ENCODE measurements around the gene CIT. TPM values are rescaled to one million over a fixed set of nuclear protein-coding genes. Genes with fewer than 3 reads are reported as not detected.

CIT gene
- total RNA-seq, 2 experiments from 2014 or later: 1.3 to 1.9 TPM

DNA sequence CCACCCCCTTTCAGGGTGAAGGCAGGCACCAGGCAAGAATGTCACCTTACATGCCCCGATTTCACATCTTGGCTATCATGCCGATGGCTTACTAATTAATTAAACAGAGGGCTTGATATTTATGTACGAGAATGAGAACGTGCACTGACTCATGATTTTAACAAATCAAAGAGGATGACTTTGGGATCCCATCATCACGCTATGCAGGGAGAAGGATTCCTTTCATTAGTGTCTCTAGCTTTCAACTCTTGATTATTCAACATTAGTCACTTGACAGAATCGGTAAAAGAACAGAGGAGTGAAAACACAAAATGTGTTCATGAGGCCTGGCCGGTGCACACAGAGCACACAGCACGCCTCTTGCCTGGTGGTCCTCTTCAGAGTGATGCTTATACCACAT, 128.6 kb downstream of the CIT start:
- Mint-ChIP-seq H3K4me3 (no peak overlapping the region), H3K27me3 (no peaks in the 10 kb centered on the region), H3K4me1 (ENCODE audit: low read depth) (no peaks in the 10 kb centered on the region), H3K9me3 (peaks cover 12% of the 10 kb centered on the region), H3K36me3 (ENCODE audit: low read depth) (peaks cover 17% of the 10 kb centered on the region), H3K27ac (no peak overlapping the region)
- no peak overlapping the region for H3K27ac ChIP-seq (ENCODE audit: low read depth in 1 of 2, low read length in 2 of 2)
- CTCF ChIA-PET: interaction anchor here (1.4 kb wide), 1 partner anchor 80 kb away, joined by 3 read pairs; the partner anchor contains the start of gene PRKAB1
- H3K4me3 ChIP-seq (ENCODE audit: low read length): no peak overlapping the region
- H3K9me3 ChIP-seq (ENCODE audit: control insufficient read depth in 1 of 2, insufficient read depth in 1 of 2, low read length in 2 of 2): peaks cover 6 to 13% of the 10 kb centered on the region in 2 experiments
- TF ChIP-seq, protein P1, sequence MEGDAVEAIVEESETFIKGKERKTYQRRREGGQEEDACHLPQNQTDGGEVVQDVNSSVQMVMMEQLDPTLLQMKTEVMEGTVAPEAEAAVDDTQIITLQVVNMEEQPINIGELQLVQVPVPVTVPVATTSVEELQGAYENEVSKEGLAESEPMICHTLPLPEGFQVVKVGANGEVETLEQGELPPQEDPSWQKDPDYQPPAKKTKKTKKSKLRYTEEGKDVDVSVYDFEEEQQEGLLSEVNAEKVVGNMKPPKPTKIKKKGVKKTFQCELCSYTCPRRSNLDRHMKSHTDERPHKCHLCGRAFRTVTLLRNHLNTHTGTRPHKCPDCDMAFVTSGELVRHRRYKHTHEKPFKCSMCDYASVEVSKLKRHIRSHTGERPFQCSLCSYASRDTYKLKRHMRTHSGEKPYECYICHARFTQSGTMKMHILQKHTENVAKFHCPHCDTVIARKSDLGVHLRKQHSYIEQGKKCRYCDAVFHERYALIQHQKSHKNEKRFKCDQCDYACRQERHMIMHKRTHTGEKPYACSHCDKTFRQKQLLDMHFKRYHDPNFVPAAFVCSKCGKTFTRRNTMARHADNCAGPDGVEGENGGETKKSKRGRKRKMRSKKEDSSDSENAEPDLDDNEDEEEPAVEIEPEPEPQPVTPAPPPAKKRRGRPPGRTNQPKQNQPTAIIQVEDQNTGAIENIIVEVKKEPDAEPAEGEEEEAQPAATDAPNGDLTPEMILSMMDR (IDR thresholded peaks at IDR 0.05): no peak
- POLR2A ChIA-PET: no interaction called here
- ATAC-seq (ENCODE audit: poor library complexity) (no peak), DNase-seq (no peak)
- H3K36me3 ChIP-seq (ENCODE audit: insufficient read depth, low read length): no peaks in the 10 kb centered on the region
- intact Hi-C loops (cut with DNase I, micrococcal nuclease): no loop called here
- H3K4me1 ChIP-seq (ENCODE audit: insufficient read depth, low read length): no peaks in the 10 kb centered on the region
- H3K27me3 ChIP-seq (ENCODE audit: control insufficient read depth in 1 of 2, insufficient read depth in 2 of 2, low read length in 2 of 2): no peaks in the 10 kb centered on the region

DNA sequence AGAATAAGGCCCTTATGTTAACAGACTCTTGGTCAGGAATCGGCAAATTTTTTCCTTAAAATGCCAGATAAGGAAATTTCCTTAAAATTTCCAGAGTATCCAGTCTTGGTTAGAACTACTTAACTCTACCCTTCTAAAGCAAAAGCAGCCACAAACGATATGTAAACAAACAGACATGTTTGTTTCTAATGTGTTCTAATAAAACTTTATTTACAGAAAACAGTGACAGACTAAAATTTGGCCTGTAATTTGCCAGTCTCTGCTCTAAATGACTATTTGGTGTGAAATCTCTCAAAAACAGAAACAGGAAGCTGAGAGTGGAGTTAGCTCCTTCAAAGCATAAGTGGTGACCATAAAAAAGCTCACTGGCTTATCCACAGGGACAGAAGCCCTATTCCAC, 131.0 kb downstream of the CIT start:
- DNase-seq (no peak), ATAC-seq (ENCODE audit: poor library complexity) (no peak)
- no peak overlapping the region for H3K27ac ChIP-seq (ENCODE audit: low read depth in 1 of 2, low read length in 2 of 2)
- no peaks in the 10 kb centered on the region for H3K27me3 ChIP-seq (ENCODE audit: control insufficient read depth in 1 of 2, insufficient read depth in 2 of 2, low read length in 2 of 2)
- intact Hi-C loops (cut with DNase I, micrococcal nuclease): no loop called here
- Mint-ChIP-seq H3K27me3 (no peaks in the 10 kb centered on the region), H3K4me1 (ENCODE audit: low read depth) (no peaks in the 10 kb centered on the region), H3K27ac (no peak overlapping the region), H3K9me3 (peaks cover 16% of the 10 kb centered on the region), H3K36me3 (ENCODE audit: low read depth) (peaks cover 23% of the 10 kb centered on the region), H3K4me3 (no peak overlapping the region)
- TF ChIP-seq, protein P1 (IDR thresholded peaks at IDR 0.05): no peak
- ChIA-PET CTCF (no interaction called here), POLR2A (no interaction called here)
- no peaks in the 10 kb centered on the region for H3K4me1 ChIP-seq (ENCODE audit: insufficient read depth, low read length)
- peaks cover 6 to 13% of the 10 kb centered on the region in 2 experiments for H3K9me3 ChIP-seq (ENCODE audit: control insufficient read depth in 1 of 2, insufficient read depth in 1 of 2, low read length in 2 of 2)
- no peak overlapping the region for H3K4me3 ChIP-seq (ENCODE audit: low read length)
- H3K36me3 ChIP-seq (ENCODE audit: insufficient read depth, low read length): no peaks in the 10 kb centered on the region

DNA sequence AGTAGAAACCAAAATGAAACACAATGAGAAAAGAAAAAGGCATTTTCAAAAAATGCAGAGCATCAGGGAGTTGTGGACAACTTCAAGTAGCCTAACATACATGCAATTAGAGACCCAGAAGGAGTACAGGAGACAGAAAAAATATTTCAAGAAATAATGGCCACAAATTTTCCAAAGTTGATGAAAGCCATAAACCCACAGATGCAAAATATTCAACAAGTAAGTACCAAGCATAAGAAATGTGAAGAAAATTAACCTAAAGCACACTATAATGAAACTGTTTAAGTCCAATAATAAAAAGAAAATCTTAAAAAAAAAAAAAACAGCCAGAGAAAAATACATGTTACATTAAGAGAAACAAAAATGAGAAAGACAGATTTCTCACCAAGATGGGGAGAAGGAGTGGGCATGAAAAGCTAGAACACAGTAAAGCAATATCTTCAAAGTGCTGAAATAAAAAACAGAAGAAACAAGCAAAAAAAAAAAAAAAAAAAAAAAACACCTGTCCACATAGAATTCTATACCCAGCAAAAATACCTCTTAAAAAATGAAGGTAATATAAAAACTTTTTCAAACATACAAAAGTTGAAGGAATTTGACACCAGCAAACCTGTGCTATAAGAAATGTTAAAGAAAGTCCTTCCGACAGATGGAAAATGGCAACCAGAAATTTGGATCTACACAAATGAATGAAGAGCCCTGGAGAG, 132.1 kb downstream of the CIT start:
- Histone ChIP-seq H3K9me3 (ENCODE audit: control insufficient read depth in 1 of 2, insufficient read depth in 1 of 2, low read length in 2 of 2) (peaks cover 6 to 13% of the 10 kb centered on the region in 2 experiments), H3K36me3 (ENCODE audit: insufficient read depth, low read length) (no peaks in the 10 kb centered on the region), H3K4me3 (ENCODE audit: low read length) (no peak overlapping the region), H3K27me3 (ENCODE audit: control insufficient read depth in 1 of 2, insufficient read depth in 2 of 2, low read length in 2 of 2) (no peaks in the 10 kb centered on the region), H3K27ac (ENCODE audit: low read depth in 1 of 2, low read length in 2 of 2) (no peak overlapping the region), H3K4me1 (ENCODE audit: insufficient read depth, low read length) (no peaks in the 10 kb centered on the region)
- peaks cover 23% of the 10 kb centered on the region for H3K36me3 Mint-ChIP-seq (ENCODE audit: low read depth)
- TF ChIP-seq, protein P1 (IDR thresholded peaks at IDR 0.05): no peak
- H3K27ac Mint-ChIP-seq: no peak overlapping the region
- peaks cover 16% of the 10 kb centered on the region for H3K9me3 Mint-ChIP-seq
- ChIA-PET CTCF (no interaction called here), POLR2A (interaction anchor here (0.6 kb wide), 1 partner anchor 1879 kb away, joined by 4 read pairs; no protein-coding TSS in a partner anchor)
- no peaks in the 10 kb centered on the region for H3K4me1 Mint-ChIP-seq (ENCODE audit: low read depth)
- intact Hi-C loops (cut with DNase I, micrococcal nuclease): no loop called here
- DNase-seq (no peak), ATAC-seq (ENCODE audit: poor library complexity) (no peak)
- no peaks in the 10 kb centered on the region for H3K27me3 Mint-ChIP-seq
- no peak overlapping the region for H3K4me3 Mint-ChIP-seq

Measured in CD4-positive, alpha-beta T cell (primary cell).